ENCODE results near the gene PSME2.

Gene PSME2

DNA sequence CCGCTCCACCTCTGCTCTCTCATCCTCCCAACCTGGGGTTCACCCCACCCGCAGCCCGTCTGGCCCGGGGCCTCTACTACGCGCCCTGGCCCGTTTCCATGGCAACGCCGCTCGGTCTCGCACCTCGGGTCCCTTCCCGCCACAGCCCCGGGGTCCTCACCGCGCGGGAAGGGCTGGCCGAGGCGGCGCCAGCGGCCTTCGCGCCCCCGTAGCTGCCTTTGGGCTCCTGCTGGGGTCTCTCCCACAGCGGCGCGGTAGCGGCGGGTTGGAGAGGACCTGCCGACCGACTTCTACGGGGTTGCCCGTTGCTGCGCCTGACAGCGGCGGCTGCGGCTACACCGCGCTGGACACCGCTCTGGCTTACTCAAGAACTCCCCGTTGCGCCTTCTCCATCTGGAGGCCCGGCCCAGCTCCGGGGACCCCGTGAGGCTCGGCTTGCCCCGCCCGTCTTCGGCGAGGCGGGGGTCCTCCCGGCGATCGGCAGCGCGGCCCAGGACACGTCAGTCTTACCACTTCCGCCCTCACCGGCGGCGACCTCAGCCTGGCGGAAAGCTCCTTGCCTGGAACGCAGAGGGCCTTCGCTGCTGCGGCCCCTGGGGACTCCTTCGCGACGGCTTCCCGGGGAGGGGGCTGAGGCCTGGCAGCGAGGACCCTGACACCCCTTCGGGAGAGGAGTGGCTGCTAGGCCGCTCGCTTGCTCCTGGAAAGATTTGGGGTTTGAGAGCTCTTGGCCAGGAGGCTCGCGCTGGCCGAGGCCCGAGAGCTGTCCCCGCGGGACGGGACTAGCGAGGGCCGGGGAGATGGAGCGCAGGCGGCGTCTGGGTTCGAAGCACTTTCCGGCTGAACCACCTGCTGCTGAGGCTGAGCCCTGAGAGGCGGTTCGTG, 49.0 kb upstream of the PSME2 start, which contains the start of gene TM9SF1:
Gene TM9SF1, minus strand, starts transcription at position 256 of the 885 bp plus-strand sequence. CDS start 422 bp downstream, outside the sequence.
- H3K4me1 ChIP-seq (ENCODE audit: control insufficient read depth, insufficient read depth, low read length): peaks cover 4% of the 10 kb centered on the region; the same call in 1 of the 2 replicates
- H3K9me3 ChIP-seq (ENCODE audit: control insufficient read depth, insufficient read depth, low read depth, low read length): no peaks in the 10 kb centered on the region
- peak within 1 kb of the TSS; percentile 89 for H3K4me3 ChIP-seq (ENCODE audit: low read depth, low read length)
- ChIA-PET CTCF (interaction anchor here (0.6 to 2.4 kb wide), 3 partner anchors 35 to 235 kb away, joined by 3 to 10 read pairs (median 3); partner anchors contain the start of gene IRF9), POLR2A (interaction anchor here (0.6 to 4.1 kb wide), 21 partner anchors 8 to 159 kb away, joined by 3 to 43 read pairs (median 5); partner anchors contain the start of genes CHMP4A, CIDEB, DCAF11 and EMC9)
- peaks cover 10 to 46% of the 10 kb centered on the region in 2 experiments for H3K36me3 ChIP-seq (ENCODE audit: control insufficient read depth in 2 of 2, insufficient read depth in 1 of 2, low read length in 2 of 2)
- peak within 1 kb of the TSS; percentile 97 for H3K27ac ChIP-seq (ENCODE audit: extremely low read depth, low read depth, low read length)
- TF ChIP-seq ZFP69B (tag by site-specific recombination; IDR thresholded peaks at IDR 0.05) (peak; percentile 26; the same call in 1 of the 2 replicates), GFI1B (tag by site-specific recombination; IDR thresholded peaks at IDR 0.05) (no peak), ZFHX2 (tag by site-specific recombination; conservative IDR thresholded peaks at IDR 0.05) (peak; percentile 42; the same call in 1 of the 2 replicates), SCRT2 (tag by site-specific recombination; IDR thresholded peaks at IDR 0.05) (peak; percentile 98), PBX3 (CRISPR knock-in tag; IDR thresholded peaks at IDR 0.05) (peak; percentile 32; the same call in 1 of the 2 replicates), INSM2 (tag by site-specific recombination; IDR thresholded peaks at IDR 0.05) (peak; percentile 23; the same call in 1 of the 2 replicates), ZSCAN5A (tag by site-specific recombination; IDR thresholded peaks at IDR 0.05) (0 out of 2 replicates have a peak, but pooled peaks have one; percentile 25), ZBTB7A (tag by site-specific recombination; IDR thresholded peaks at IDR 0.05; ENCODE audit: low read depth) (peak; percentile 95), ZNF140 (tag by site-specific recombination; IDR thresholded peaks at IDR 0.05) (no peak), GLI4 (tag by site-specific recombination; IDR thresholded peaks at IDR 0.05) (0 out of 2 replicates have a peak, but pooled peaks have one; percentile 17), KLF1 (tag by site-specific recombination; IDR thresholded peaks at IDR 0.05) (peak; percentile 38; the same call in 1 of the 2 replicates), ZBTB17 (tag by site-specific recombination; IDR thresholded peaks at IDR 0.05) (peak; percentile 98), ZBTB11 (tag by site-specific recombination; conservative IDR thresholded peaks at IDR 0.05; ENCODE audit: low read depth) (peak; percentile 92)
- TF ChIP-seq, protein P1, sequence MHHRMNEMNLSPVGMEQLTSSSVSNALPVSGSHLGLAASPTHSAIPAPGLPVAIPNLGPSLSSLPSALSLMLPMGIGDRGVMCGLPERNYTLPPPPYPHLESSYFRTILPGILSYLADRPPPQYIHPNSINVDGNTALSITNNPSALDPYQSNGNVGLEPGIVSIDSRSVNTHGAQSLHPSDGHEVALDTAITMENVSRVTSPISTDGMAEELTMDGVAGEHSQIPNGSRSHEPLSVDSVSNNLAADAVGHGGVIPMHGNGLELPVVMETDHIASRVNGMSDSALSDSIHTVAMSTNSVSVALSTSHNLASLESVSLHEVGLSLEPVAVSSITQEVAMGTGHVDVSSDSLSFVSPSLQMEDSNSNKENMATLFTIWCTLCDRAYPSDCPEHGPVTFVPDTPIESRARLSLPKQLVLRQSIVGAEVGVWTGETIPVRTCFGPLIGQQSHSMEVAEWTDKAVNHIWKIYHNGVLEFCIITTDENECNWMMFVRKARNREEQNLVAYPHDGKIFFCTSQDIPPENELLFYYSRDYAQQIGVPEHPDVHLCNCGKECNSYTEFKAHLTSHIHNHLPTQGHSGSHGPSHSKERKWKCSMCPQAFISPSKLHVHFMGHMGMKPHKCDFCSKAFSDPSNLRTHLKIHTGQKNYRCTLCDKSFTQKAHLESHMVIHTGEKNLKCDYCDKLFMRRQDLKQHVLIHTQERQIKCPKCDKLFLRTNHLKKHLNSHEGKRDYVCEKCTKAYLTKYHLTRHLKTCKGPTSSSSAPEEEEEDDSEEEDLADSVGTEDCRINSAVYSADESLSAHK (tag by site-specific recombination; IDR thresholded peaks at IDR 0.05): 0 out of 2 replicates have a peak, but pooled peaks have one; percentile 17
- TF ChIP-seq, protein P2, sequence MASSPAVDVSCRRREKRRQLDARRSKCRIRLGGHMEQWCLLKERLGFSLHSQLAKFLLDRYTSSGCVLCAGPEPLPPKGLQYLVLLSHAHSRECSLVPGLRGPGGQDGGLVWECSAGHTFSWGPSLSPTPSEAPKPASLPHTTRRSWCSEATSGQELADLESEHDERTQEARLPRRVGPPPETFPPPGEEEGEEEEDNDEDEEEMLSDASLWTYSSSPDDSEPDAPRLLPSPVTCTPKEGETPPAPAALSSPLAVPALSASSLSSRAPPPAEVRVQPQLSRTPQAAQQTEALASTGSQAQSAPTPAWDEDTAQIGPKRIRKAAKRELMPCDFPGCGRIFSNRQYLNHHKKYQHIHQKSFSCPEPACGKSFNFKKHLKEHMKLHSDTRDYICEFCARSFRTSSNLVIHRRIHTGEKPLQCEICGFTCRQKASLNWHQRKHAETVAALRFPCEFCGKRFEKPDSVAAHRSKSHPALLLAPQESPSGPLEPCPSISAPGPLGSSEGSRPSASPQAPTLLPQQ (tag by site-specific recombination; IDR thresholded peaks at IDR 0.05): peak; percentile 82
- TF ChIP-seq, protein P3, sequence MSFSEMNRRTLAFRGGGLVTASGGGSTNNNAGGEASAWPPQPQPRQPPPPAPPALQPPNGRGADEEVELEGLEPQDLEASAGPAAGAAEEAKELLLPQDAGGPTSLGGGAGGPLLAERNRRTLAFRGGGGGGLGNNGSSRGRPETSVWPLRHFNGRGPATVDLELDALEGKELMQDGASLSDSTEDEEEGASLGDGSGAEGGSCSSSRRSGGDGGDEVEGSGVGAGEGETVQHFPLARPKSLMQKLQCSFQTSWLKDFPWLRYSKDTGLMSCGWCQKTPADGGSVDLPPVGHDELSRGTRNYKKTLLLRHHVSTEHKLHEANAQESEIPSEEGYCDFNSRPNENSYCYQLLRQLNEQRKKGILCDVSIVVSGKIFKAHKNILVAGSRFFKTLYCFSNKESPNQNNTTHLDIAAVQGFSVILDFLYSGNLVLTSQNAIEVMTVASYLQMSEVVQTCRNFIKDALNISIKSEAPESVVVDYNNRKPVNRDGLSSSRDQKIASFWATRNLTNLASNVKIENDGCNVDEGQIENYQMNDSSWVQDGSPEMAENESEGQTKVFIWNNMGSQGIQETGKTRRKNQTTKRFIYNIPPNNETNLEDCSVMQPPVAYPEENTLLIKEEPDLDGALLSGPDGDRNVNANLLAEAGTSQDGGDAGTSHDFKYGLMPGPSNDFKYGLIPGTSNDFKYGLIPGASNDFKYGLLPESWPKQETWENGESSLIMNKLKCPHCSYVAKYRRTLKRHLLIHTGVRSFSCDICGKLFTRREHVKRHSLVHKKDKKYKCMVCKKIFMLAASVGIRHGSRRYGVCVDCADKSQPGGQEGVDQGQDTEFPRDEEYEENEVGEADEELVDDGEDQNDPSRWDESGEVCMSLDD (tag by site-specific recombination; IDR thresholded peaks at IDR 0.05): peak; percentile 52
- TF ChIP-seq, protein P4, sequence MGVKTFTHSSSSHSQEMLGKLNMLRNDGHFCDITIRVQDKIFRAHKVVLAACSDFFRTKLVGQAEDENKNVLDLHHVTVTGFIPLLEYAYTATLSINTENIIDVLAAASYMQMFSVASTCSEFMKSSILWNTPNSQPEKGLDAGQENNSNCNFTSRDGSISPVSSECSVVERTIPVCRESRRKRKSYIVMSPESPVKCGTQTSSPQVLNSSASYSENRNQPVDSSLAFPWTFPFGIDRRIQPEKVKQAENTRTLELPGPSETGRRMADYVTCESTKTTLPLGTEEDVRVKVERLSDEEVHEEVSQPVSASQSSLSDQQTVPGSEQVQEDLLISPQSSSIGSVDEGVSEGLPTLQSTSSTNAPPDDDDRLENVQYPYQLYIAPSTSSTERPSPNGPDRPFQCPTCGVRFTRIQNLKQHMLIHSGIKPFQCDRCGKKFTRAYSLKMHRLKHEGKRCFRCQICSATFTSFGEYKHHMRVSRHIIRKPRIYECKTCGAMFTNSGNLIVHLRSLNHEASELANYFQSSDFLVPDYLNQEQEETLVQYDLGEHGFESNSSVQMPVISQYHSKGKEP (tag by site-specific recombination; IDR thresholded peaks at IDR 0.05): no peak
